GM21515 (cell line): ENCODE results near the gene BCL11B.

Source experiments
- ATAC-seq: cut with Tn5 transposase; IDR thresholded peaks from one replicate; pipeline ENCODE4 v1.9.1; 2021; ENCODE audit not compliant: unreplicated experiment

The BCL11B gene

DNA sequence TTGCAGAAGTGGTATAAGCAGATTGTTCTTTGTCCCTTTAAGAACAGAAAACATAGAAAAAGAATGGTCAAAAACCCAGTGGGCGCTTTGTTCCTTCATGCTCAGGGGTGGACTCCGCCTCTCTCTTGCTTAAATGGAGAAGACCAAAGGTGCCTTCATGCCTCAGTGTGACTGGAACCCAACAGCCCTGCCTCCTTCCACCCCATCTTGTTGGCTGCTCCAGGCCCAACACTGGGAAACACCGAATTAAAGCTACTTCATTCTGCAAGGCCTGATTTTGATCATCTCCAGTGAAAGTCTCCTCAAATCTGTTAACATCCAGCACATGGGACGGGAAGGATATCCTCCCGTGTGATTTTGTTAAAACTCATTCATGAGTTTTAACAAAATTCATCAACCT, 103.7 kb downstream of the BCL11B start:
- ATAC-seq: no peak

DNA sequence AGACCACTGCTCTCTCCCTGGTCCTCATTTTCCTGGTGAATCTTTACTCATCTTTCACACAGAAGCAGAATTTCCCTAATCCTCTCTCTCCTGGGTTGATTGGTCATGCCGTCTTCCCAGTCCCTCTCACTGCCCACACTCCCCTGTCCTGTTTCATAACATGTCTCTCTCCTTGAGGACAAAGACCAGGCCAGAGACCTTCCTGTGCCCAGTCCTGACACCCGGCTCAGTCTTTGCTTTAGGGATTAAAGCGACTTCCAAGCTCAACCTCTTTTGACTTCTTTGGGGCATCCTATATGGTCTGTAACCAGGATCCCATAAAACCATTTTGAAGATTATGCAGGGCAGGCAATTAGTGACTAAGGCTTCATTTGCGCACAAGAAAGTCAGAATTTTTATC, 105.5 kb downstream of the BCL11B start:
- no peak for ATAC-seq

DNA sequence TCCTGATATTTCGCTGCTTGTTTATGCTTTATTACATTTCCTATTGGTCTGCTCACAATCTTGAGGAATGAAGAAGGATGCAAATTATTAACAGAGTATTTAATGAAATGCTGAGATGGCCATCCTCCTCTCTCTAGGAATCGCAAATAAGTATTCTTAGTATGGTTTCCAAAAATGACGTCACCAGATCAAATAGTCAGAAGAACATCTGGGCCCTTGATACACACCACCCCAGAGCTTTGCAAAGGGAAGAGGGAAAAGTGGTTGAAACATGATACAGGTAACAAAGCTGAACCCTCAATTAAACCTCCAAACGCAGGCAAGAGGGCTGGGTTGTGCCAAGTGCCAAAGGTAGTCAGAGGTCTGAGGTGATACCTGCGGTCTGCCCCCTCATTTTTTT, 107.3 kb downstream of the BCL11B start:
- ATAC-seq: no peak

DNA sequence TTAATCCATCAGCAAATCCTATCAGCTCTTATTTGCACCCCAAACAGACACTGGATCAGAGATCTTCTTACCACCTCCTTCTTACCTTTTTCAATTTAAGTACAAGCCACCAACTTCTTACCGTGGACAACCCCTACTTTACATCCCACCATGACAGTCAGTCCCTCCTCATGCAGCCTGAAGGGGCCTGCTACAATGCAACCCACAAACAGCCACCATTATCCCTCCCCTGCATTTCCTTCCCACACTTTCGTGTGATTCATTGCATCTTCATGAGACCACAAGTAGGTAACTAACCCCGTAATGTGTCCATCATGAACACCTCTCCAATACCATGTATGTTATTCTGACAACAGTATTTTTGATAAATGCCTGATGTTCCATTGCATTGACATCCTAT, 108.6 kb downstream of the BCL11B start:
- ATAC-seq: no peak

DNA sequence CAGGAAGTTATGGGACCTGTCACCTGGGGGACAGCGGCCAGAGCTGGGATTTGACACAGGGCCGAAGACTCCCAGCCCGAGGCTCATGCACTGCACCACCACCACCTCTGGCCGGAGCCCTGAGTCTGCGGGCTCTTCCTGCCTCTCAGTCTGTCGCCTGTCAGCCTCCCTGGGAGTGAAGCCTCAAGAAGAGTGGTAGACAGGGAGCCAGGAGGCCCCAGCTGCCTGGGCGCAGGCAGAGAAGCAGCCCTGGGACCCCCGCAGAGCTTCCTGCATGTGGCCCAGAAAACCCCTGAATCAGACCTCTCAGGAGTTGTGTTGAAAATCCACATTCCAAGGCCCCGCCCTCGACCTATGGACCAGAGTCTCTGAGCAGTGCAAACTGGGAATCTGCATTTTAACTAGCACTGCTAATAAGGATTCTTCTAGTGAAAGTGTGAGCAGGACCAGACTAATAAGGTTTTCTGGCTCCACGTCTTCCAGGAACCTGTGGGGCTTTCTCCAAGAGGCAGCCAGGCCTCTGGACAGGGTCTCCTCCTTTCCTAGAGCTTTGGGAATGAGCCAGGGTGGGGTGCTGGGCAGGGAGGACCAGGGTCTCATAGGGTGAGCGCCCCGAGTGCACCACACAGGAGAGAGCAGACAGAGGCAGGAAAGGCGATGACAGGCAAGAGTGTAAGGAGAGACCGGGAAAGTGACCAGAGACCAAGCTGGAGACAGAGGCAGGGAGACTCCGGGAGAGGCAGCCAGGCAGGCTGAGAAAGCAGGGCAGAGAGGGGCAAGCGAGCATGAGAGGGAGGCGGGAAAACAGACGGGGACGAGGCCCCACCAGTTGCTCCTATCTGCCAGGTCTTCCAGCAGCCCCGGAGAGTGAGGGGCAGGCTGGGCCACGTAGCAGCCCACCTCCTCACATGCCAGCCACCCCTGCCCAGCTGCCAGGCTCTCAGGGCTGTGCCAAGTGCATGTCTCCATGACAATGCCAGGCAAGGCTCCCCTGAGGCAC, 112.4 kb downstream of the BCL11B start:
- no peak for ATAC-seq

DNA sequence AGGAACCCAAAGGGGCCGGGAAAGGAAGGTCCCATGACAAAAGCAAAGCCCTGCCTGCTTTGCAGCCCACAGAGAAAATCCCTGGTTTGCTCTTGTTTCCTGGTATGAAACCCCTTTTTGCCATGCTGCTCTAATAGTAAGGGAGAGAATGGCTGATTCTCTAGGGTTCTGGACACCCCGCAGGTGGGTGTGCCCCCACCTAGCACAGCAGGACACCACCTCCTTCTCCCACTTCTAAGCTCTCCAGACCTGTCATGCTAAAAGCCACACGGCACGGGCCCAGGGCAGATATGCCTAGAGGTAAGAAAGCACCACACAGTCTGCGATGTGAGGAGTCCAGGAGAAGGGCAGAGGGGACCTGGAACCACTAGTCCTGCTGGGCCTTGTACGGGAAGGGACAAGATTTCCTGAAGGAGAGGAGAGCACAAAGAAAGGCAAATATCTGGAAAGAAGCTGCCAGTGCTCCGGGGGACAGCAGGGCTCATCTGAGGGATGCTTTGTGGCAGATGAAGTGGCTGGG, 113.3 kb downstream of the BCL11B start:
- no peak for ATAC-seq

DNA sequence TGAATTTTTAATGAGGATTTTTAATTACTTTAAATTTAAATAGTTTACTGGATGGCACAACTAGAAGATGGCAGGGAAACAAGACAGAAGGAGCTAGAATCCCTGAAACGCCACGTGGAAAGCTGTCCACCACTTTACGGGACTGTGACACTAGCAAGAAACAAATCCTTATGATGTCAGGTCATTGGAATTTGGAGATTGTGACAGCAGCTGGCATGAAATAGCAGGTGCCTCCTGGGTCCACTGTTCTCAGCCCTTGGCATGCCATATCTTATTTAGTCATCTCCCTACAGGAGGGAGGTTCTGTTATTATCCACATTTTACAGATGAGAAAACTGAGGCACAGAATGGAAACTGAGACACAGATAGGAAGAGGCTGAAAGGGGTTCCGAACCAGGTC, 113.8 kb downstream of the BCL11B start:
- ATAC-seq: no peak

DNA sequence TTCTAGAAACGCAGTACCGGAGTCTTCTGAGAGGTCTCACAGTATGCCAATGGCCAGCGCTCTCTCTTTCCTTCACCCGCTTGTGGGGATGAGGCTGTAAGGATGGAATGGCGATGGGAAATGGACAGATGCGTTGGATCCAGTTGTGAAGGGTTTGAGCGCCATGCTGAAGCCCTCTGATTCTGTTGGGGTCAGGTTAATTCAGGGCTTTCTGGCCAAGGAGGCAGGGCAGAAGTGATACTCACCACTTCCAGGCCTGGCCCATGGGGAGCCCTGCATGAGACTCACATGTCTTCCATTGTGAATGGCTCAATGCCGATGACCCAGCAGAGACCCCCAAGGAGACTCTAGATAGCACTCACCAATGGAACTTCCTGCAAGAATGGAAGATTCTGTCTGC, 114.3 kb downstream of the BCL11B start:
- no peak for ATAC-seq

DNA sequence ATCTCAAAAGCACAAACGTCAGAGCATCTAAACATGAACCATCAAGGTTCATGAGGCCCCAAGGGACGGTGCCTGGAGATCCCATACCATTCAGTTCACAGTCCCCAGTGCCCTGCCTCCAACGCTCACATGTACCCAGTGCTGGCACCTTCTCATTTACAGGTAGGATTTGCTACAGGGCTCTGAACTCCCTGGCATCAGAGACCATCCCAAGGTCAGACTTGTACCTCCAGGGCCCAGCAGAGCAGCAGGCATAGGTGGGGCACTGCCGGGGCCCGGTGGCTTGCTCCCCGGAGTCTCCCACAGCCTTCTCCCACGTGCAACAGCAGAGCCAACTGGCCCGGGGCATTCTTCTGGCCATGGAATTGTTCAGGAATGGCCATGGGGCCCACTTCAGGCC, 114.8 kb downstream of the BCL11B start:
- ATAC-seq: no peak

DNA sequence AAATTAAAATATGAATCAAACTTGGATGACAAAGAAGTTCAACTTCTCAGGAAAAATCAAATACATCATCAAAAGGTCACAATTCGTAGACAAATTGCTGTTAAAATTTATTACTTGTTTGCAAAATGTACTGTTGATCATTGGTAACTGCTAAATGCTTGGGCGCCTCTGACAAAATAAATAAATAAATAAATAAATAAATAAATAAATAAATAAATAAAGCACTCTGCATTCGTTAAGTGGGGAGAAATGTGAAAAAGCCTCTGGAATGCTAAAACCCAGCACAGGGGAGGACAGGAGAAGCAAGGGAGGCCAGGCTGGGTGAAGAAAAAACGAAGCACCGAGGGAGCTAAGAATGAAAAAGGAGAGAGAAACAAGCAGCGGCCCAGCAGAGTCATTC, 115.2 kb downstream of the BCL11B start:
- ATAC-seq: no peak

DNA sequence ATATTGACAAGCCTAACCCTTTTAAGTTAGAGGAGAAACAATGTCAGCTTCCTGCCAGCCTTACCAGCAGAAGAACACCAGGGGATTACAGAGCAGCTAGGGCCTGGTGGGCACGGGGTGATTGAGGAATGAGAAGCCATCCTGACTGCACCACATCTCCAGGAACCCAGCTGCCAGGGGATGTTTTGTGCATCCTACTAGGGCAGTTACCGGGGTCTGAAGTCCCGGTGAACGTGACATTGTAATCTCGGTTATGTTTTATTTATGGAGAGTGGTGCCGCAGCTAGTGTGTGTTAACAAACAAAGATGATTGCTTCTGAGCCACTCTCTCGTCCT, 115.9 kb downstream of the BCL11B start:
- no peak for ATAC-seq

DNA sequence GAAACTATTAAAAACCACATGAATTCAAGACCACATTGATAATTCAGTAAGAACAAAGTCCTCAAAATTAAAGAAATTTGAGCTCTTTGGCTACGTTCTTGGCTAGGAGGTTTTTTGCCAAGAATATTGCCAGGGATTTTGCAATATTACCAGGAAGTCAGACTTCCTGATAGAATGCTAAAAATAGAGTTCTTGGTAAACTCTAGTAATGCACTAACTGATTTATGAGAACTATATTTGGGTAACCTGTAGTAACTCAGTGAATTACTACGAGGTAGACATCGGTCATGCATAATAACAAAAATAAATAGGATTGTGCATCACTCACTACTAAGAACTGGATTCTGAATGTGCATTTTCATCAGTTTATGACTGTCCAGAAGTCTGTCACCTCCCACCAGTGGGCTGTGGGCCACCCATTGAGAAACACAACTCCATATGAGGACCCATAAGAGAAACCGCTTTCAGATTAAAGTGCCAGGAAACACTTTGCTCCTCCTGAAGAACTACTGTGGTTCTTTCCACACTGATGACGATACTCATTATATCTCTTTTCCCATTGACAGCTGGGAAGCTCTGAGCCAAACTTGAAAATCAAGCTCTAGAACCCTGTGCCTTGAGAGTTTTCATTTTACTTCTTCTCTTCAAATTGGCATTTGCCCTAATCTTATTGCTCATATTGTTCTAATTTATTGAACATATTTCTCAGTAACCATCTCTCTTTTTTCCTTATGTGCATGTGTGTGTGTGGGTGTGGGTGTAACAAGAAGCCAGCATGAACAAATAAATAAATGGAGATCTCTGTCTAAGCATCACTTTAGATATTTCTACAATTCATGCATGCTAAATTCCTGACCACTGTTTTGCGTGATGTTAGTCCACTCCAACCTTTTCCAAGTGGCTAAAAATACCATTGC, 116.6 kb downstream of the BCL11B start:
- ATAC-seq: no peak

DNA sequence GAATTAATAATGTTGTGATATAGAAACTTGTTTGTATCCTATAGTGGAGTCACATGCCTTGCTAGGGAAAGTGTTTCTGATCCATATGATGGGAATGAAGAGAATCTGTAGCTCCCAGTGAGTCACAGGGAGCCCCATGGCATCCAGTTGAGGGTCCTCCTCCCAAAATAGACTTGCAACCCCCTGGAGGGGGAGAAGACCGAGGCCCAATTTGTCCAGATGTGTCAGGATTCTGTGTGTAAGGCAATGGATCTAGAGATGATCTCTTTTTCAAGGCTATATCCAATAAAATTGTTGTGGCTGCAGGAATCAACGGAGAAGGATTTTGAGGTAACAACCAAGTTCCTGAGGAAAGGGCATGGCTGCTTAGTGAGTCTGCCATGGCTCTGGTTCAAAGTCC, 121.8 kb downstream of the BCL11B start:
- no peak for ATAC-seq

DNA sequence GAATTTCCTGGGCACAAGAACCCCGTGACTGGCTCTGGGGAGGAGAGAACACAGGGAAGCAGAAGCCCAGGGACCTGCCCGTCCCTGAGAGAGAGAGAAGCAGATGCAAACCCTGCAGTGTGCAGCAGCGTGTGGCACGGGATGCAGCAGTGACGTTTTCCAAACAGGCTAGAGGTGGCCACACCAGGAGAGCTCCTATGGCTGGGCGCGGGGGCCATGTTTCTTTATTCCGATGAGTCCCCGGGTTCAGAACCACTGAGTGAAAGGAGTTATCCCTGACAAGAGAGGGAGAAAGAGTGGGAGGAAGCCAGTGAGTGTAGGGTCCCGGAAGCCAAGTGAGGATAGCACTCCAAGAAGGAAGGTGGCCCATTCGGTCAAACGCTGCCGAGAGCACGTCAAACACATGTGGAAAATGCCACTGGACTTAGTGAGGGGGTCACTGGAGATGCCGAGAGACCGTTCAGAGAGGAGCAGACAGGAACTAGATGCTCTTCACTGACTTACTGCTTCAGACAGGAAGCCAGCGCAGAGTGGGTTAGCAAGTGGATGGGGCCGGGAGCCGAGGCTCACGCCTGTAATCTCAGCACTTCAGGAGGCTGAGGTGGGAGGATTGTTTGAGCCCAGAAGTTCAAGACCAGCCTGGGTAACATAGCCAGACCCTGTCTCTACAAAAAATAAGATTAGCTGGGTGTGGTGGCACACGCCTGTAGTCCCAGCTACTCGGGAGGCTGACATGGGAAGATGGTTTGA, 123.0 kb downstream of the BCL11B start:
- ATAC-seq: no peak

DNA sequence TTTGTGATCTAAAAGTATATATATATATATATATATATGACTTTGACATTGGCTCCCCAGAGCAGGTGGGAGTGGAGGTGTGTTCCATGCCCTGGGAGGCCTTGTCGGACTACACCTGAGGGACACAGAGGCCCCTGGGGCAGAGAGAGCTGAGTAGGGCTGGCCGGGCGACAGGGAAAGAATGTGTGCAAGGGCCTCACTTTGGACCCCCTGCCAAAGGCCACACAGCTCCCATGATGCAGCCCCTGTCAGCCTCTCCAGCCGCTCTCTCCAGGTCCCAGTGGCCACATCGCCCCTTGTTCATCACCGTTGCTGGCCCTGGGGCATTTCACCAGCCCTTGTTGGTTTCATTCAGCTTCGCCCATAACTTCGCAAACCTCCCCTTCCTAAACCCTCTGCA, 123.9 kb downstream of the BCL11B start:
- no peak for ATAC-seq

DNA sequence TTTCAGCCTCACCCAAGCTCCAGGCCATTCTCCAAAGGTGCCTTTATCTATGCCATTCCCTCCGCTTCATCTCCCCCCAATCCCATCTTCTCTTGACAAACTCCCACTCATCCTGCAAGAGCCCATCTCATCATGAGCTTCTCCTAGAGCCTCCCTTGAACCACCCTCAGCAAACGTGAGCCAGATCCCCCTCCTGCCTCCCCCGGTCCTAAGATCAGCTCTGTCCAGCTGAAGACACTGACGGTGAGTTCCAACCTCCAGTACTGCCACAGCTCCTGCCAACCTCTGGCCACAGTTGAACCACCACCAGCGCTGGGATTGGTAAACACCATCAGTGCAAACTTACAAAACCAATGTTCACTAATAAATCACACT, 124.6 kb downstream of the BCL11B start:
- ATAC-seq: no peak

DNA sequence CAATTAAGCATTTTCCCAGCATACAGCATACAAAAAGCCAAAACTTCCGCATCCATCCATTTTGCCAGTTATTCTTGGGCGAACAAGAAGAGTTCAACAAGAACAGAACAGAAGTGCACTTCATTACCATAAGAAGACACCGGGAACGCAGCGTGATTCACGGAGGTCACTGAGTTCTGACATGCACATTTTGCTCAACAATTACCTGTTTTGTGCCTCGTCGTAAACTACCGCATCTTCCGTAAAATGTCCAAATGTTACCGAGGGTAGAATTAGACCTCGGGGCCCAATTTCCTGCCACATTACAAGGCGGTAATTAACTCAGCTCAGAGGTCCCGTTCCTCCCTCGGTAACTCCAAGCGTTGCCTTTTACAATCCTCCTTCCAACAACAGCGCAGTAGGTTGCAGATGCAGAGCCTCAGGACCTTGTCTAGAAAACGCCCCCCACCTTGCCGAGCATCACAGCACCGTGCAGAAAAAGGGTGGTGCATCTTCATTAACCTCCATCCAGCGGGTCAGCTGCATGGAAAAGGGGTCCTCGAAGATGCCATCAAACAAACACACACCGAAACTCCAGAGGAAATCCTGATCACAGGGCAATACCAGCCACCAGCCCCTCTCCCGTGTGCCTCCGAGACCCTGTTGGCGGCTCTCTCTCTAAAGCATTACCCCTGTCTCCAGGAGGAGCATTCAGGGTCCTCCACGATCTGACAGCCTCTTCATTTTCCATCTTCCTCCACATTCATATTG, 125.2 kb downstream of the BCL11B start:
- no peak for ATAC-seq

DNA sequence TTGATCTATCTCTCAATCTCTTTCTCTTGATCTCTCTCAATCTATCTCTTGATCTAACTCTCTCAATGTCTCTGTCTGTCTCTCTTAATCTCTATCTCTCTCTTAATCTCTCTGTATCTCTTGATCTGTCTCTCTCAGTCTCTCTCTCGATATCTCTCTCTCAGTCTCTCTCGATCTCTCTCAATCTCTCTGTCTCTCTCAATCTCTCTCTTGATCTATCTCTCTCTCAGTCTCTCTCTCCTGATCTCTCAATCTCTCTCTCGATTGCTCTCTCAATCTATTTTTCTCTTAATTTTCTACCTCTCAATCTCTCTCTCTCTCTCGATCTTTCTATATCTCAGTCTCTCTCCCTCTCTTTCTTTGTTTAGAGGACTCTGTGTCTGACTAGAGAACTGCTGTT, 126.7 kb downstream of the BCL11B start:
- no peak for ATAC-seq

DNA sequence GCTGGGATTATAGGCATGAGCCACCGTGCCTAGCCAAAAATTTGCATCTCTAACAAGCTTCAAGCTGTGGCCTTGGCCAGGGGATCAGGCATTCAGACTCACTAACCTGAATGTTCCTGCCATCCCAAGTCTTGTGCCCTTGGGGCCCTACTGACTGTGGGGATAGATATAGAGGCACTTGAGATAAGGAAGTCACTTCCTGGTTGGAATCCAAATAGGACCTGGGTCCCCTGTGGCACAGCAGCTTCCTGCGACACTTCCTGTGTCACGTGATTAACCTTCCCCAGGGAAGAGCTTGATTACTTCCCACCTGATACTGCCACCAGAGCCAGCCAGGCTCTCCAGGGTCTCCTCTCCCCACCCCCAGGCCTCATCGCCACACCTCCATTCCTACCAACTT, 128.2 kb downstream of the BCL11B start:
- ATAC-seq: no peak

DNA sequence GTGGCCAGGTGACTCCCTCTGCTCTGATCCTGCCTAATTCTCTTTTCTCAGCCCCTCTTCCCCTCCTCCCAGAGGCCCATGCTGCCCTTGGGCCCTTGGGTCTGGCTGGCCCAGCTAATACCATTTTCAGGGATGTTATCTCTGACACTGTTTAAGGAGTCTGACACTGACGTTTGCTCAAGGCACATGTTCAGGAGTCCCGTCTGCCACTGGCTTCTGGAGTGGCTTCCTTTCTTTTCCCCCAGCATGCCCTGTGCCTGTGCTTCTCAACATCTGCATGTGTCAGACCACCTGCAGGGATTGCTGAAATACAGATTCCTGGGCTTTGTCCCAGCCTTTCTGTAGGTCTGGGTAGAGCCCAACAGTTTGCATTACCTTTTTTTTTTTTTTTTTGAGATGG, 128.9 kb downstream of the BCL11B start:
- ATAC-seq: no peak
